SKM-1 (cell line): ENCODE measurements around the gene GRIK3.

ENCODE experiments used
- DNase-seq: peaks from one replicate; lab custom pipeline; 2025; ENCODE audit not compliant: unreplicated experiment; lab: John Stamatoyannopoulos, UW

Gene GRIK3

GRCh38 chr1:36859926-36860325 lies 174.4 kb downstream of the GRIK3 start:
- DNase-seq = no peak

GRCh38 chr1:36858981-36859380 lies 175.3 kb downstream of the GRIK3 start:
- DNase-seq = no peak

- DNase-seq = no peak
Observed at GRCh38 chr1:36858553-36858952, 175.8 kb downstream of the GRIK3 start.

GRCh38 chr1:36857754-36858153 lies 176.6 kb downstream of the GRIK3 start:
- no peak for DNase-seq

- no peak for DNase-seq
Observed at GRCh38 chr1:36855699-36856494, 178.4 kb downstream of the GRIK3 start.

GRCh38 chr1:36853638-36854037 lies 180.7 kb downstream of the GRIK3 start:
- no peak for DNase-seq

GRCh38 chr1:36852586-36852985 lies 181.7 kb downstream of the GRIK3 start:
- no peak for DNase-seq

GRCh38 chr1:36851595-36851994 lies 182.7 kb downstream of the GRIK3 start:
- no peak for DNase-seq

GRCh38 chr1:36851087-36851486 lies 183.2 kb downstream of the GRIK3 start:
- no peak for DNase-seq

- DNase-seq = no peak
Observed at GRCh38 chr1:36849956-36850355, 184.4 kb downstream of the GRIK3 start.

GRCh38 chr1:36847761-36848160 lies 186.6 kb downstream of the GRIK3 start:
- DNase-seq = no peak

- DNase-seq = no peak
Observed at GRCh38 chr1:36847186-36847585, 187.1 kb downstream of the GRIK3 start.

- DNase-seq = no peak
Observed at GRCh38 chr1:36846357-36846756, 188.0 kb downstream of the GRIK3 start.

GRCh38 chr1:36845802-36846201 lies 188.5 kb downstream of the GRIK3 start:
- no peak for DNase-seq

GRCh38 chr1:36844917-36845316 lies 189.4 kb downstream of the GRIK3 start:
- no peak for DNase-seq

- no peak for DNase-seq
Observed at GRCh38 chr1:36843906-36844610, 190.3 kb downstream of the GRIK3 start.

- DNase-seq = no peak
Observed at GRCh38 chr1:36843027-36843426, 191.3 kb downstream of the GRIK3 start.

GRCh38 chr1:36842448-36842847 lies 191.9 kb downstream of the GRIK3 start:
- no peak for DNase-seq

GRCh38 chr1:36839485-36839884 lies 194.8 kb downstream of the GRIK3 start:
- no peak for DNase-seq

- no peak for DNase-seq
Observed at GRCh38 chr1:36838888-36839287, 195.4 kb downstream of the GRIK3 start.

GRCh38 chr1:36836916-36837315 lies 197.4 kb downstream of the GRIK3 start:
- DNase-seq = no peak

GRCh38 chr1:36836196-36836883 lies 198.0 kb downstream of the GRIK3 start:
- no peak for DNase-seq
